ENCODE measurements around the gene IER3.
A peak's percentile ranks its signal among the peaks of the same experiment; 100 is the strongest.

DNA sequence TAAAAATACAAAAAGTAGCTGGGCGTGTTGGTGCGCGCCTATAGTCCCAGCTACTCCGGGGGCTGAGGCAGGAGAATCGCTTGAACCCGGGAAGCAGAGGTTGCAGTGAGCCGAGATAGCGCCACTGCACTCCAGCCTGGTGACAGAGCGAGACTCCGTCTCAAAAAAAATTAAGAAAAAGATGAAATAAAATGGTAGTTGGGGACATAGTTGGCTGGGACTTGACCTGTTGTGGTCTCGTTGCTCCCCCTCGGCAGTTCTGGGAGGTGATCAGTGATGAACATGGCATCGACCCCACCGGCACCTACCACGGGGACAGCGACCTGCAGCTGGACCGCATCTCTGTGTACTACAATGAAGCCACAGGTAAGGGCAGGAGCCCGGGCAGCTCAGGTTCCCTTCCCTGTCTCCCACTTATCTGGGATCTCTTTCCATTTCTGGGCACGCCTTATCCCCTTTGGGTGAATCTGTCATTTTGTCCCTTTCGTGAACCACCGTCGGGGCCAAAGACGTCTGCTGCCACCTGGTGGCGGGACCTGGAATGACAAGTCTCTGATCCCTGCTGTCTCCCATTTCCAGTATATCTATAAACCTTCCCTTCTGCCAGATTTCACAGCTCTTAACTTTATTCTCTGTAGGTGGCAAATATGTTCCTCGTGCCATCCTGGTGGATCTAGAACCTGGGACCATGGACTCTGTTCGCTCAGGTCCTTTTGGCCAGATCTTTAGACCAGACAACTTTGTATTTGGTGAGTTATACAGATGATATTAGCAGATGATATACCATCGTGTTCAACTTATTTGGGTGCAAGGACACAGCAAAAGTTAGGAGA is 21.9 kb downstream of the IER3 start:
- no peak for TF ChIP-seq POLR2A (IDR thresholded peaks at IDR 0.05)
- TF ChIP-seq, protein P1, sequence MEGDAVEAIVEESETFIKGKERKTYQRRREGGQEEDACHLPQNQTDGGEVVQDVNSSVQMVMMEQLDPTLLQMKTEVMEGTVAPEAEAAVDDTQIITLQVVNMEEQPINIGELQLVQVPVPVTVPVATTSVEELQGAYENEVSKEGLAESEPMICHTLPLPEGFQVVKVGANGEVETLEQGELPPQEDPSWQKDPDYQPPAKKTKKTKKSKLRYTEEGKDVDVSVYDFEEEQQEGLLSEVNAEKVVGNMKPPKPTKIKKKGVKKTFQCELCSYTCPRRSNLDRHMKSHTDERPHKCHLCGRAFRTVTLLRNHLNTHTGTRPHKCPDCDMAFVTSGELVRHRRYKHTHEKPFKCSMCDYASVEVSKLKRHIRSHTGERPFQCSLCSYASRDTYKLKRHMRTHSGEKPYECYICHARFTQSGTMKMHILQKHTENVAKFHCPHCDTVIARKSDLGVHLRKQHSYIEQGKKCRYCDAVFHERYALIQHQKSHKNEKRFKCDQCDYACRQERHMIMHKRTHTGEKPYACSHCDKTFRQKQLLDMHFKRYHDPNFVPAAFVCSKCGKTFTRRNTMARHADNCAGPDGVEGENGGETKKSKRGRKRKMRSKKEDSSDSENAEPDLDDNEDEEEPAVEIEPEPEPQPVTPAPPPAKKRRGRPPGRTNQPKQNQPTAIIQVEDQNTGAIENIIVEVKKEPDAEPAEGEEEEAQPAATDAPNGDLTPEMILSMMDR (IDR thresholded peaks at IDR 0.05) = peak; percentile 94 to 98 (median 95)
